COLO829 (cell line): ENCODE data around the gene ST3GAL3.

Experiments used
- DNase-seq: peaks from one replicate; pipeline ENCODE4 v3.0.0; 2012; ENCODE audit warnings: low spot score

The ST3GAL3 gene

DNA sequence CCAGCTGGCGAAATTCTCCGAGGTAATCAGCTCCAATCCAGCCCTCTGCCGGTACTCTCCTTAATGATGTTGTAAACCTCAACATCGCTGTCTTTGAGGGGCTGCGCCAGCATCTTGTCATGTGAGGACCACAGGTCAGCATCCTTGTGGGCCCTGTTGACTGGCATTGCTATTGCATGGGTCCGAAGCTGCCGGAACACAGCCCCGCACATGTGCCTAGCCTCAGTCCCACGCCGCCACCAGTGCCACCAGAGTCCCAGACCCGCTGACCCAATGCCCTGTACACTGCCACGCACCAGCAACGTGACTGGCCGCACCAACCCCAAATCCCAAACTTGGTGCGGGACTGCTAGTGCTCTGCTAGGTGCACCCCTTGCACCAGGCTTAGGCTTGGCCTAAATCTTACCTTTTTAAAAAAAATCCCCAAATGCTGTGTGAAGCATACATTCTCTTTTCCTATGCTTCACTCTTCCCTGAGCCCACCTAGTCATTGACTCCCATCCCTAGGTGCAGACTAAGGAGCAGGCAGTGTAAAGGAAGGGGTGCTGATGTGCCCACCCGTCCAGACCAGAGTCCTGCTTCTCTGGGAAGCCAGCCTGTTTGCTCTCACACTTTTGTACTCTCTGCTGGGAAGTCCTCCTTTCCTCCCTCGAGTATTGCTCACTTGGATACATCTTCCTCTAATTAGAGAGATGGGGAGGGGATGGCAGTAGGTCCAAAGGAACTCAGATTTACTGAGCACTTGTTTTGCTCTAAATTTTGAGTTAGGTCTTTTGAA, 144.4 kb downstream of the ST3GAL3 start:
- DNase-seq = no peak

DNA sequence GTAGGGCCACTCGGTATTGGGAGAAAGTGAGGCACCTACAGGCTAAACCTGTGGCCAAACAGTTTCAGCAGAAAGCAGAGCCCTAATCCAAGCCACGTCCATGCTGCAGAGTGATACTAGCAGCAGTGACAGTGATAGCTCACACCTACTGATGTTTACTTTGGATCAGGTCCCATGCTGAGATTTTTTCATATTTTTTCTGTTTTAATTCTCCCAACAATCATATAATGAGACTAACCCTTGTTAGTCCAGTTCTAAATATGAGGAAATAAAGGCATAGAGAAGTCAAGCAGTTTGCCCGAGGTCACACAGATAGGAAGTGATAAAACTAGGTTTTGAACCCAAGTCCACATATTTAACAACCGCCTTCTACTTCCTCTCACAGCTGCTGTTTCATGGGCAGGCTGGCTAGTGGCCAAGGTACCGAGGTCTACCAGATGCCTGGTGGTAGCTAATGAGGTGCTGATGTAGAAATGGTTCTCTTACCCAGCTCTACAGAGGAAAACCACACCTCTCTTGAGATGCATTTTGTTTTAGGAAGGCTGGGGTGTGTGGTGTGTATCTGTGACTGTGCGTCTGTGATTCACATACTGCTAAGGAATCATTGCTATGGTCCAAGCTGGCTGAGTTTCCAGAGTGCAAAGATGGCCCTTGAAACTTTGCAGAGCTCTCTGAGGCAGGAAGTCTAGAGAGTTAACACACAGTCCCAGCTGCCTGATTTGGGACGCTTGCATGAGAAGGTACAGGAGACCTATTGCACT, 146.0 kb downstream of the ST3GAL3 start:
- no peak for DNase-seq

DNA sequence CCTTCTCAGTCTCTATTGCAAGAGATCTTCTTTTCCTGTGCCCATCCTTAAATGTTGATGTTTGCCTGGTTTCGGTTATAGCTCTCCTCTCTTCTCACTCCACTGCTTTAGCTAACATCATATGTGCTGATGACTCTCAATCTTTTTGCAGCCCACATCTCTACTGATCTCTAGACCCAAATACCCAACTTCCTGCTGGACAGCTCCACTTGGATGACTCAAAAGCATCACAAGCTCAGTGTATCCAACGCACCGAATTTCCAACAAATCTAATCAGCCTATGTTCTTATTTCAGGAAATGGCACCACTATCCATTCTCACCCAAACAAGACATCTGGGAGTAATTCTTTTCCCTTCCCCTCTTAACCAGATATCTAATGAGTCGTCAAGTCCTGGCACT, 147.1 kb downstream of the ST3GAL3 start:
- no peak for DNase-seq

DNA sequence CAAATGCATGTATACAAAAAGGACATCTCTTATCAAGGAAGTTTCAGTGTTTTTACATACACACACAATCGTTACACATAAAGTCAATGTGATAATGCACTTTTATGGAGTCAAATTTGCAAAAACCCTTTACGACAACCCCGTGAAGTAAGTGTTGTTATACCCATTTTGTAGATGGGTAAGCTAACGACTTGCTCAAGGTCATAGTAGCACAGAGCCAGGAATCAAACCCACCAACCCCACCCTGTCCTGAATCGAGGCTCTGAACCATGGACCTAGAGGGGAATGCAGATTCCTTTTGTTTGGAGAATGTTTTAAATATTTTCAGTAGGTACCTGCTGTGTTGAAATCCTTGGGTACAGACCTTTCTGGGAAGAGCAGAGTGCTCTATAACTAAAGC, 148.9 kb downstream of the ST3GAL3 start:
- DNase-seq = no peak

DNA sequence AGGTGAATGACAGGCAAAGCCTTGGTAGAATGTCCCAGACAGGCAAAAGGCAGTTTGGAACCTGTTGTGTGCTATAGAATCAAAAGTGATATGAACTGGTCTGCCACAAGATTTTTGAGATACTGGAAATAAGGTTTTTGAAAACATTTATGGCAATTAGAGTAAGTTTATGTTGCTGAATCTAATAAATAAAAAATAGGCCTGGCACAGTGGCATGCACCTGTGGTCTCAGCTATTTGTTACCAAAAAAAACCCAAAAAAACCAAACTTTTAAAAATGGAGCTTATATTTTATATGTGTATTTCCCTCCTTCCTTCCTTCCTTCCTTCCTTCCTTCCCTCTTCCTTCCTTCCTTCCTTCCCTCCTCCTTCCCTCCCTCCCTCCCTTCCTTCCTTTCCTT, 149.8 kb downstream of the ST3GAL3 start:
- DNase-seq = no peak

DNA sequence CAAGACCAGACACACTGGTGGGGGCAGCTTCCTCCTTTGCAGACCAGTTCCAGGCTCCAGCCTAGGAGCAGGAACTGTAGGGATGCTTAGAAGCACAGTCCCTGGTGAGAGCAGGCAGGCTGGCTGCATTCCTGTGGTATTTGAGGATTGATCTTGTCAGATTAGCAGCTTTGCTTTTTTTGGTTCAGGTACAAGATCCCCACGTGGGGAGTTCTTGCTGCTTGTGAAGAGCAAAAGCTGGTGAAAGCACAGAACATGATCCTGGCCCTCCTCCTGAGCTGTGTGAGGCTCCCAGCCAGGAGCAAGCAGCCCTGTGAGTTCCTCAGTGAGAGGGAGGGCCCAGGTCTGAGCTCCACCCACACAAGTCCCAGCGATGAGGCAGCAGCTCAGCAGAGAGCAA, 151.0 kb downstream of the ST3GAL3 start:
- no peak for DNase-seq

DNA sequence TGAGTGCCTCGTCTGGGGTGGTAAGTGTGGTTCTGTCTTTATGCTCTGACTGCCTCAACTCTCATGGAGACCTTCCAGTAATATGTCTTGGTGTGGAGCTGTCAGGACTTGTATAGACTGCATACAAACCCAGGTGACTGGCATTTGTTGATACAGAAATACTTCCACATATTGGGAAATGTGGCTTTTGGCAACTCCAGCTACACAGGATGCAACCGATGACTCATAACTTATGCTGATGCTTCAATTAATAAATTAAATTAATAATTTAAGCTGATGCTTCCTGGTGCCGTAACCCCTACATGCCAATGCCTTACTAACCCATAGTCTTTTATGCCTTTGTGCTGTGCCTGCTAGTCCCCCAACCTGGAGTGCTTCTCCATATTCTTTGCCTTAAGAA, 154.0 kb downstream of the ST3GAL3 start:
- no peak for DNase-seq

DNA sequence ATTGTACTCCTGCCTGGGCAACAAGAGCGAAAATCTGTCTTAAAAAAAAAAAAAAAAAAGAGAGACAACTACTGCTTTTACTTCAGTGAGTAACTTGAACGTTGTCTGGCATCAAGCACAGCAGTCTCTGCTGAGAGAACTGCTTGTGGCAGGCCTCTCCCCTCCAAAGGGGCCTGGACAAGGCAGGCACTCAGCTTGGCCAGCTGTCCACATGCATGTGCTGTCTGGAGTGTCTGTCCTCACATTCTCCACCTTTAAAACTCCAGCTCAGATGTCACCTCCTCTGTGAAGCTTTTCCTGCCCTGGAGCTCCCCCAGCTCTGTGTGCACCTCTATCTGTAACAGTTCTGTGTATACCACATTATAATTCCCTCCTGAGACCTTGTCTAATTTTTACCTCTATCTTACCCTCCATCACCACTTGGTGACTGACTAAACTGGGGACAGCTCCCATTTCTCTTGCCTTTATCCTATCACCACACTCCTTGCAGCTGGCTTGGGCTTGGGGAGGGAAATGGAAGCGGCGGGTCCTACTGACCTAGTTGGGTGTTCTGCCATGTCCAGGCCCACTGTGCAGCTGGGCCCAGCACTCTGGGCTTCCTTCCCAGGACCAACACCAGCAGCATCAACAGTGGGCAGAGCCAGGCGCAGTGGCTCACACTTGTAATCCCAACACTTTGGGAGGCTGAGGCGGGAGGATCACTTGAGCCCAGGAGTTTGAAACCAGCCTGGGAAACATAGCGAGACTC, 154.8 kb downstream of the ST3GAL3 start:
- DNase-seq = no peak

DNA sequence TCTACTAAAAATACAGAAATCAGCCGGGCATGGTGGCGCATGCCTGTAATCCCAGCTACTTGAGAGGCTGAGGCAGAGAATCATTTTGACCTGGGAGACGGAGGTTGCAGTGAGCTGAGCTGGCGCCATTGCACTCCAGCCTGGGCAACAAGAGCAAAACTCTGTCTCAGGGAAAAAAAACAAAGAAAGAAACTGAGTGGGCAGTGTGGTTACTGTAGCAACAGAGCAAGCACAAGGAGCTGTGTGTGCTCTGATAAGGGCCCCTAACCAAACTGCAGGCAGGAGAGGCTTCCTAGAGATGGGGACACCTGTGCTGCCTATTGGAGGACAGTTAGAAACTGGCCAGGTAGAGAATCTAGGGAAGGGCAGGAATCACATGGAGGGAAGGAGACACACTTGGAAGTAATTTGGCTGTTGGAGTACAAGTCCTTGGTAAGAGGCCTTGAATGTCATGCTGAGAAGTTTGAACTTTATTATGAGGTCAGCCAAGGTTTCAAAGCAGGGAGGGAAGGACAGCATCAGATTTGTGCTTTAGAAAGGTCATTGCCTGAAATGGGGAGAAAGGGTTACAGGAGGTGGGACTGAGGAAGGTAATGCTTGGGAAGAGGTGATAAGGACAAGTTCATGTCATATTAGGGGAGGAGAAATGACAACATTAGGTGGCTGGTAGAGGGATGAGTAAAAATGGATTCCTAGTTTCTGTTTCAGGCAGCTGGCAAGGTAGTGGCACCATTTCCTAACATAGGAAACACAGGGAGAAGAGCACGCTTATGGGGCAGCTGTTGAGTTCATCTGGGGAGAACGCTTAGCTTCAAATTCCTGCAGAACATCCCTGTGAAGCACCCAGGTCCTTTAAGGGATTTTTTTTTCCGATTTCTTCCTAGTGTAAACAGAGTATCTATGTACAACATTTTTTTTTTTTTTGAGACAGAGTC, 157.0 kb downstream of the ST3GAL3 start:
- no peak for DNase-seq

DNA sequence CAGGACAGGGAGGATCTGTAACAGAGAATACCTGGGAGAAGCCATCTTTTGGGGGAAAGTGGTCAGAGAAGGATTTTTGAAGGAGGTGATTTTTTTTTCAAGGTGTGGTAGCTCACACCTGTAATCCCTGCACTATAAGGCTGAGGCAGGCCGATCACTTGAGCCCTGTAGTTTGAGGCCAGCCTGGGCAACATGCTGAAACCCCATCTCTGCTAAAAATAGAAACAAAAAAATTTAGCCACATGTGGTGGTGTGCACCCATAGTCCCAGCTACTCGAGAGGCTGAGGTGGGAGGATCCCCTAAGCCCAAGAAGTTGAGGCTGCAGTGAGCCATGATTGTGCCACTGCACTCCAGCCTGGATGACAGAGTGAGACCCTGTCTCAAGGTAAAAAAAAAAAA, 158.9 kb downstream of the ST3GAL3 start:
- no peak for DNase-seq

DNA sequence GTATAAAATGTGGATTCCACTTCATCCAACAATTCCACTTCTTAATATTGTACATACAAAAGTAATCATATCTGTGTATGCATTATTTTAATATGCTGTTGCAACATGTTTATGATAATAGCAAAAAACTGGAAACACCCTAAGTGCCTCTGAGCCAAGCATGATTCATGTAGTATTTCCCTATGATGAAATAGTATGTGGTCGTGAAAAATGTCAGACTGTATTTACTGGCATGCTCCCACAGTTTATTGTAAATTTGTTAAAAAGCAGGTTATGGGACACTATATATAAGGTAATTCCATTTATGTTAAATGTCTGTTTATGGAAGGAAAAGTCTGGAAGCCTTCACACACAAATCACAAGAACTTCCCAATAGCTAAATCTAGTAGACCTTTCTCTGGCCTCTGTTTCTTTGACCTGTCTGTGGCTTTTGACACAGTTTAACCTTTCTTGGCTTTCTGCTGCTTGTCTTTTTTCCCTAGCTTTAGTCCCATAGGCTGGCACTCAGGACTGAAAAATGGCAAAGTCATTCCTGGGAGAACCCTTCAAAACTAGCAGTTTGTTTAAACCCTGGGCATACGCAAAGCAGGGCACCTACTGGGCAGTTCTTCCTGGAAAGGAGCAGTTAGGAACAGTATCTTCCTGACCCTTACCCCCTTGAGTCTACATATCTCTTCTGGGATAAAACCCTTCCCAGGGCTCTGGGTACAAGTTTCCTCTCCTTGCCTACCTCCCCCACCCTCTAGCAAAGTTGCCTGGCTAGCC, 160.8 kb downstream of the ST3GAL3 start:
- DNase-seq = no peak

DNA sequence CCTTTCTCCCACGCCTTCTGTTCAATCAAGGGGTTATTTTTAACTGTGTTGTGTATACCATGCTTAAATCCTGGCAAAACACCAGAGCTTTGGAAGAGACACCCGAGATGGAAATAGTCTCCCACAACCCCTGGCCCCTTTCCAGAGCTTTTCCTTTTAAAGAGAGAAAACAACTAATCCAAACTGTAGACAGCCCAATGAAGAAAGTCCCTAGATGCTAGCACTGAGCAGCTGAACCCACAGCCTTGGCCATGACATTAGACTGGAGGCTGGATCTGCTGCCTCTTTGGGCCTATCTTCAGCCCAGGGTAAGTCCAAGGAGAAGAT, 161.4 kb downstream of the ST3GAL3 start:
- DNase-seq = no peak

DNA sequence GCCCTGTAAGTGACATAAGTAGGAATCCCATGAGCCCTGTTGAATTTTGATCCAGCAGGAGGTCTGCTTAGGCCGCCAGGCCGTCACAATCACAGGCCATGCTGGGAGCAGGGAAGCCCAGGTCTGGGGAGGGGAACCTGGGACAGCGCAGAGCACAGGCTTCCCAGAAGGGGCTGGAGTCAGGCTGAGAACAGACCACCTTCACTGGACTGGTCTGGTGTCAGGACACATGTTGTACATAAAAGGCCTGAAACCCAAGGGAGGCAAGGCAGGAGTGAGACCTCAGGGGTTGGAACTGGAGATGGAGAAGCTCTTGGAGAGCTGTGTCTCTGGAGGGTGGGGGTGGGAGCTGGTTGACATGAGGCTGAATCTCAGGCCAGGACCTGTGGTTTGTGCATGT, 163.0 kb downstream of the ST3GAL3 start:
- no peak for DNase-seq

DNA sequence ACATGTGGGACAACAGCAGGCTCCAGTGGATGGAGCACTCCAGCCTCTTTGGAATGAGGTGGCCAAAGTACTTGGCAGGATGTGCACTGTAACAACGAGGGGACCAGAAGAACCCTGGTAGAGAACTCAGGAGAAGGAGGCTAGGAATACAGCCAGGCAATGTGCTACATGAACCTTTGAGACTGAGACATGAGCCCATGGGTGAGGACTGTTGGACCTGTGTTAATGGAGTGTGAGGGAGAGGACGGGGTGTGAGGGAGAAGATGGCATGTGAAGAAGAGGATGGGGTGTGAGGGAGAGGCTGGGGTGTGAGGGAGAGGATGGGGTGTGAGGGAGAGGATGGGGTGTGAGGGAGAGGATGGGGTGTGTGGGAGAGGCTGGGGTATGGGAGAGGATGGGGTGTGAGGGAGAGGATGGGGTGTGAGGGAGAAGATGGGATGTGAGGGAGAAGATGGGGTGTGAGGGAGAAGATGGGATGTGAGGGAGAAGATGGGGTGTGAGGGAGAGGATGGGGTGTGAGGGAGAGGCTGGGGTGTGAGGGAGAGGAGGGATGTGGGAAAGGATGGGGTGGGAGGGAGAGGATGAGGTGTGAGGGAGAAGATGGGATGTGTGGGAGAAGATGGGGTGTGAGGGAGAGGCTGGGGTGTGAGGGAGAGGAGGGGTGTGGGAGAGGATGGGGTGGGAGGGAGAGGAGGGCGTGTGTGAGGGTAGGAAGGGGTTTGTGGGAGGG, 164.0 kb downstream of the ST3GAL3 start:
- no peak for DNase-seq

DNA sequence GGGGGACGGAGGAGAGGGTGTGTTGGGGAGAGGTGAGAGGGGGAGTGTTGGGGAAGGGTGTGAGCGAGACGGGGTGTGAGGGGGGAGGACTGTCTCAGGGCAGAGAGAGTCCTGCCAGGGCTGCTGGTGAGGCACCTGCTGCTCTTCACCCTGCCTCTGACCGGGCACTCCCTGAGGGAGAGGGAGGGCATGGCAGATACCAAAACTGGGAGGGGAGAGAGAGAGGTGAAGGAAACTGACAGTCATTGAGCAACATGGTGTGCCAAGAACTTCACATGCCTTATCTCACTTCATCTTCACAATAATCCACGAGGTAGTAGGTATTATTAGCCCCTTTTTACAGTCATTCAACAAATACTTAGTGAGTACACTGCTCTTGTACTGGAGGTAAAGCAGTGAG, 164.9 kb downstream of the ST3GAL3 start:
- no peak for DNase-seq

DNA sequence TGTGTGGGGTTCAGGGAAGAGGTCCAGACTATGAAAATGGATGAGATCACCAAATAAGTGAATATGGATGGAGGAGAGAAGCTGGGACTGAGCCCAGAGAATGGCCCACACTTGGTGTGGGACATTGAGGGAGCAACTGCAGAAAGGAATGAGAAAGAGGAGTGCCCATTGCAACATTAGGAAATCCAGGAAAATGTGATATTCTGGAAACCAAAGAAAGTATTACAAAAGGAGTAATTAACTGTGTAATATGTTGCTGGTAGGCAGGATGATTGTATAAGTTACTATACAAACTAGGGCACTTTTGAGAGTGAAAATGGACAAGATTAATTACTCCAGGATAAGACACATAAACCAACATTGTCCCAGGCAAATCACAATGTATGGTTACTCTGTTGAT, 166.5 kb downstream of the ST3GAL3 start:
- DNase-seq = no peak

DNA sequence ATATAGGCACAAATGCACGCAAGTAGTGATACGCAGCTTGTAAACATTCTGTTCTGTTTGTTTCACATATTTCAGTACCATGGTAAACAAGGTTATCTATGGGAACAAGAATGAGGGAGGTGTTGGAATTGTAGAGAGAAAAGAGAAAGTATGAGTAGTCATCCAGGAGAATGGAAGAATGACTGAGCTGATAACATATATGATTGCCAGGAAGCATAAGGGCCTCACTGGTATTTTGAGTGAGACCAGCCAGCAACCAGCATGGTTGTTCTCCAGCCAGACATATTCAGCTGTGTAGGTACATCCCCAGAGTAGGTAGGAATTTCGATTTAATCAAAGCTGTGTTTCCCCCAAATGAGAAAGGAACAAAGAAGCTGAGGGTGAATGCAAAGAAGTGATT, 167.4 kb downstream of the ST3GAL3 start:
- no peak for DNase-seq

DNA sequence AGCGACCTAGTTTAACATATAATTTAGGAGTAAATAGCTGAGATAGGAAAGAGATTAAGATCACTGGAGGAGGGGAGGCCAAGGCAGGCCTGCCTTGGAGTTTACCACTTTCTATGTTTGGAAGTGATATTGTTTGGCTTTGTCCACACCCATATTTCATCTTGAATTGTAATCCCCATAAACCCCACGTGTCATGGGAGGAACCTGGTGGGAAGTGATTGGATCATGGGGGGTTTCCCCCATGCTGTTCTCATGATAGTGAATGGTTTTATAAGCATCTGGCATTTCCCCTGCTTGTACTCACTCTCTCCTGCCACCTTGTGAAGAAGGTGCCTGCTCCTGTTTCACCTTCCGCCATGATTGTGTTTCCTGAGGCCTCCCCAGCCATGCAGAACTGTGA, 168.0 kb downstream of the ST3GAL3 start:
- DNase-seq = no peak

DNA sequence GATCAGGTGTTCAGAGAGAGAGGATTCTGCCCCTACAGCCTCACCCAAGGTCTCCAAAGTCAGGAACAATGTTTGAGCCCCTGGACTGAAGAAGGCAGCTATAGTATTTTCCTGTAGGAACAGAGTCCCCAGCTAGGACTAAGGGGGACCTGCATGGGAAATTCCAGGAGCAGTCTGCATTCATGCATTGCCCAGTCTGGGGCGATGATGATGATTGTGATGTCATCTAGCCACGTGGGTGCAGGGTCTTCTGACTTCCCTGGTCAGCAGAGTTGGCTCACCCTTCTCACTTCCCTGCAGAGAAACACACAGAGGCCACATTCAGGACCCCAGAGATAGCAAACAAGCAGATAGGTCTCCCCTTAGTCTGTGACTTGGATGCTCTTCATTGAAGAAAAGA, 169.8 kb downstream of the ST3GAL3 start:
- no peak for DNase-seq

DNA sequence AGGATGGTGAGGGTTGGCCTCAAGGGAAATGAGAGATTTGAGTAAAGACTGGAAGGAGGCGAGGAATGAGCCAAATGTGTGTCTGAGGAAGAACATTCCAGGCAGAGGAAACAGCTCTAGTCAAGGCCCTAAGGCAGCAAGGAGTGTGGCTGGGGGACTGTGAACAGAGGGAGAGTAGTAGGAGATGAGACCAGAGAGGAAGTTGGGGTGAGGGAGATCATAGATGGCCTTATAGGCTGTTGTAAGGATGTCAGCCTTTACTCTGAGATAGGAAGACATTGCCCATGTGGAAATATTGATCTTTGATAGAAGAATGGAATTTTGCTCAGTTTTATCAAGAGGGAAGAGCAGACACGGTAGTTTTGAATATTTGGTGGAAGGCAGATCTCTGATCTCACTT, 171.1 kb downstream of the ST3GAL3 start:
- DNase-seq = no peak

DNA sequence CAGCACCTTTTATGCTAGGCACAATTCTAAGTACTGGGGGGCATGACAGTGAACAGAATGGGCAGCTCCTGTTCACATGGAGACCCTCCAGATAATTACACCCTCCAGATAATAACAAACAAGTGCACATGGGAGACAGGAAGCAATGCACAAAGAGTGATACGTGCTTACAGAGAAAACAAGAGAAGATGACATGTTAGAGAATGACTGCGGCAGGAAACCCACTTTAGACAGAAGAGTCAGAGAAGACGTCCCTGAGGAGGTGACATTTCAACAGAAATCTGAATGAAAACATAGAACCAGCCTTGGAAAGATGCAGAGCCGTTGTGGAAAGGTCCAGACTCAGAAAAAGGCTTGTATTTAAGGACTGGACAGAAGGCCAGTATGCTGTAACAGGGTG, 171.5 kb downstream of the ST3GAL3 start:
- DNase-seq = no peak
